Left cardiac atrium (tissue), 4 donors: ENCODE results near the gene CDC42. TPM values are rescaled to one million over a fixed set of nuclear protein-coding genes. Genes with fewer than 3 reads are reported as not detected.
A peak's percentile ranks its signal among the peaks of the same experiment; 100 is the strongest.
"Not testable (repeated sequence)": the region's sequence is repeated elsewhere in the genome, so short reads cannot be mapped to it uniquely, and the experiment has no call there.

Experiments
- ATAC-seq, 2 donors: fragments of 200-7000 bp; cut with Tn5 transposase; one replicate each; pipeline ENCODE4 v1.9.1; 2020; ENCODE audit warnings: mild to moderate bottlenecking in 2 of 2, moderate library complexity in 2 of 2
- DNase-seq: peaks from one replicate; pipeline ENCODE4 v3.0.0-alpha.2; 2020
- intact Hi-C, 2 donors: fragments of 100-400 bp; cut with DNase I; formaldehyde crosslinking; loops; one replicate each; pipeline versions ENCODE4 v1.14.1 to v1.15.1; 2022 to 2023
- total RNA-seq, 2 donors: library from RNA; stranded (reverse); fragmentation: NEBNext Ultra II Directional; extraction: Animal tissue kit (Norgen Biotek cat#: 25700); gene quantifications; one replicate each; pipeline ENCODE4 v1.2.1, GENCODE V29; 2021
- donor health status: DM: no; HTN: yes; CAD: no.
- donor health status: DM: no; HTN: yes; CAD: no; lungs with severe emphysema.
- donor health status: DM: yes; HTN: yes; CAD: no.
- donor health status: Dilated cardiomyopathy.

CDC42 gene
- total RNA-seq, 2 donors from 2014 or later, result 149 to 170 TPM

DNA sequence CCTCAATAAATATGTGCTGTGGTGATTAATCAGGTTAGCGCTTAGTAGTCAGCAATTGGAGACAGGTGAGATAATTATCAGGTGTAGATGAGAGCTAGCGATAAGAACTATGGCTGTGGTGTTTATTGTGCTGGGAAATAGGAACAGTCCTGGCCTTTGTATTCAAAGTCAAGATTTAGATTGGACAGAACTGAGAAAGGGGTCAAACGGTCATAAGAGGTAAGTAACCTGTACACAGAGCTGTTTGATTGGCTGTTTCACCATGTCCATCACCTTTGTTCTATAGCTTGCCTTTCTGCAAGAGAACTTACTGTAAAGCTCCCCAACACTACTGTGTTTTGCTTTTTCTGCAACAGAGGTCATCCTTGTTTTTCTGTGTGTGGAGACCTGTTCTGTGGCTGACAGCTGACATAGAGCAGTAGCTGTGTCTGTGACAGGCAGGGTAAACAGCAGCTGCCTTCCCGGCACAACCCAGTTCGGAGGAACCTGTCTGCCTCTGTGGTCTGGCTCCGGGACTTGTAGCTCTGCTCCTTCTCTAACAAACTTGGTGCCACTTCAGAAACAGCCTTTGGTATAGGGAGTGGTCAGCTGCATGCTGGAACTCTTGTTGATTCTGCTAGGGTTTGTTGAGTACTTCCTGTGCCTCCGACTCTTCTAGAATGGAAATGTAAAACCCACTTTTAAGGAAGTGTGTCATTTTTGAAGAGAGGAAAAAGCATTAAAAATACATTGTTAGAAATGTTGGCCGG, 21.1 kb upstream of the CDC42 start:
- intact Hi-C loops, result no loop called here
- ATAC-seq (peak in 1 of 2 donors; percentile 40), DNase-seq (no peak)

- ATAC-seq, DNase-seq, intact Hi-C loops: not testable (repeated sequence)
These were observed 17.7 kb upstream of the CDC42 start for GRCh38 chr1:22034834-22035233.

GRCh38 chr1:22037520-22037919, 15.0 kb upstream of the CDC42 start:
- no peak for ATAC-seq
- DNase-seq, result no peak
- intact Hi-C loops, result no loop called here

DNA sequence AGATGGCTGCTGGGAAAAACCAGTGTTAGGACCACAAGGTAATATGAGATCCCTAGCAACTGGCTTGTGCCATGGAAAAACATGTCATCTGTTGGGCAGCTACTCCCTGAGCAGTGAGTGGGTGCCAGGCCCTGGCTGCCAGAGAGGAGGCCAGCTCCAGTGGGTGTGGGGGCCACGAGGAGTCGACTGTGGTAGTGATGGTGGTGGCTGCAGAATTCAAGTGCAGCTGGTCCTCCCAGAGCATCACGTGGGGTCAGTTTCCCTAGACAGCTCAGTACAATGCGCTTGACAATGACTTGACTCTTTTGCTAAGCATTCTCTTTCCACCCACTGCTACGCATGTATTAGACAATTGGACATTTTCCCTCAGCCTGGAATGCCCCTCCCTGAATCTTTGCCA, 14.5 kb upstream of the CDC42 start:
- ATAC-seq (peak in 1 of 2 donors; percentile 30), DNase-seq (no peak)
- intact Hi-C loops, result no loop called here

DNA sequence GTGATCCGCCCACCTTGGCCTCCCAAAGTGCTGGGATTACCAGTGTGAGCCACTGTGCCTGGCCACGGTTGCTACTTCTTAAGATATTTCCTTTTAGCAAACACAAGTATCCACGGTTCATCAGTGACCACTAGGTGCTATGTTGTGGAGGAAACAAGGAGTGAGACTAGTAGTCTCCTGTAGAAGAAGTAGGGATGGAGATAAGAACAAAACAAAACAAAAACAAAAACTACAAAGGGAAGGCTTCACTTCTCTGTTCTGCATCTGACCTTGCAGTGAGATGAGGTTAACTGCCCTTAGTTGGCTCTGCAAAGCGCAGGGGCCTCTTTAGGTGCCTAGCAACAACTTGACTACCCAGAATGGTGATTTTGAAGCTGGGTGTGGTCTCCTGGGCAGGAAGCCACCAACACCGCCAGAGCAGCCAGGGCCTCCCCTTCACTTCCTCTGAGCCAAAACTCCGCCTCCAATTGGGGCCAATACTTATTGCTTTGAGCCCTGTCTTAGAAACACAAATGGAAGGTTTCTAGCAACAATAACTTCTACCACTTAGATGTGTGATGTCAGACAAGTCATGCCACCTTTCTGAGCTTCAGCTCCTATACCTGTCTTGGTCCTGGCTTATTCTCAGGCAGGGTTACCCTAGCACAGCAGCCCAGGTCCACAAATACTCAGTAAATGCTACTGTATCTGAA, 12.8 kb upstream of the CDC42 start:
- DNase-seq, result peak; percentile 80
- peak; percentile 93 to 96 for ATAC-seq
- intact Hi-C loops, result no loop called here

GRCh38 chr1:22040286-22040623, 12.3 kb upstream of the CDC42 start:
- DNase-seq (no peak), ATAC-seq (no peak)
- intact Hi-C loops, result no loop called here

DNA sequence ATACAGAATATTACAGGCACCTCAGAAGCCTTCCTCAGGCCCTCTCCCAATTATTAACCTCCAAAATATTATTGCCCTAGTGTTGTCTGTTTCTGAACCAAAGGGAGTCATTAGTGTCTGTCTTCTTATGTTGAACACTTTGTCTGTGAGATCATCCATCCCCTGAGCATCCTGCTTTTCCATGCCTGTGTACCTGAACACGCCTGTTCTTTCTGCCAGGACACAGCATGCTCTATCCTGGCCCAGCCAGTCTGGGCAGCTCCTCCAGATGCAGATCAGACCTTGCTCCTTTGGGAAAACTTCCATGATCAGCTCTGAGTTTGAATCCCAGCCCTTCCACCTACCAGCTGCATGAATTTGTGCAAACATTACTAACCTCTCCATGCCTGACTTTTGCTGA, 11.0 kb upstream of the CDC42 start:
- intact Hi-C loops, result no loop called here
- ATAC-seq (no peak), DNase-seq (no peak)

- intact Hi-C loops, result no loop called here
- no peak for ATAC-seq
- no peak for DNase-seq
These were observed 9.2 kb upstream of the CDC42 start for GRCh38 chr1:22043198-22043769.

DNA sequence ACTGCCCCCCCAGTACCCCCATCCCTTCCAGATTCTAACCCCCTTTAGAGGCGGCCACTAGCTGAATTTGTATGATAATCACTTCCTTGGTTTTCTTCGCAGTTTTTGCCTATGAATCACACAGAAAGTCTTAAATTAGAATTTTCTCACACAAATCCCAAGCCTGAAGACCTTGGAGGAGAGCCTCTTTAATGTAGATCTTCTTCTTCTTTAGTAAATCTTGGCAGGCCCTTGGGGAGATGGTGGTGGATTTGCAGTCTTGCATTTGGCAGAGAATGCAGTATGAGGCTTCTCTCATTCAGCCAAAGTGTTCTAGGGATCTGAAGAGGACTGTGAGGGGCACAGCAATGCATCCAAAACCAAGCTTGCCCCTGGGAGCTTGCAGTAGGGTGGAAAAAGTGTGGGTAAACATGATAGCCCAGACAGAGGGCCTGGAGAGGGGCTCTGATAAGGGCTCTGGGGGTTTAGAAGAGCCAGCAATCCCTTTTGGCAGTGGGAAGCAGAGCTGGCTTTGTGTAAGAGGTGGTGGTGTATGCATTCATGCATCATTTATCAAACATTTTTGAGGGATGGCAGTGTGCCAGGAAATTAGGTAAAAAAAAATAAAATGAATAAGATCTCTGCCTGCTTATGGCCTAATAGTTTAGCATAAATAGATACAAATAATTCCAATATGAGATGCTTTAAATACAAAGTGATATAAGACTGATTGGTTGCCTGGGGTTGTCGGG, 7.7 kb upstream of the CDC42 start:
- DNase-seq (no peak), ATAC-seq (peak in 1 of 2 donors; percentile 25)
- intact Hi-C loops, result no loop called here

DNA sequence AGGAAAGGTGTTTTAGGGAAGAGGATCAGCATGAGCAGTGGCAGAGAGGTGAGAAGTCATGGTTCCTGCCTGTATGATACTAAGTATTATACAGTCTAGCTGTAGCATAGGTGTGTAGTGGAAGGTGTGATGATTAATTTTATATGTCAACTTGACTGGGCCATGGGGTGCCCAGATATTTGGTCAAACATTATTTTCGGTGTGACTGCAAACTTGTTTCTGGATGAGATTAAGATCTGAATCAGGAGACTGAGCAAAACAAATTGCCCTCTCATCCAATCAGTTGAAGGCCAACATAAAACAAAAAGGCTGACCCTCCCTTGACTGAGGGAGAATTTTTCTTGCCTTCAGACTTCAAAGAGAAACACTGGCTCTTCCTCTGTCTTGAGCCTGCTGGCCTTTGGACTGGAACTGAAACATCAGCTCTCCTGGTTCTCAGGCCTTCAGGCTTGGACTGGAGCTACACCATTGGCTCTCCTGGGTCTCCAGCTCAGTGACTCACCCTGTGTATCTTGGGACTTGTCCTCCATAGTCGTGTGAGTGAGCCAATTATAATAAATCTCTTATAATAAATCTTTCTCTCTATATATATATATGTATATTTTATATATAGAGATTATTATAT, 6.8 kb upstream of the CDC42 start:
- no peak for DNase-seq
- ATAC-seq, result no peak
- intact Hi-C loops, result no loop called here

GRCh38 chr1:22048351-22049192, 3.9 kb upstream of the CDC42 start:
- intact Hi-C loops, result no loop called here
- DNase-seq, result no peak
- no peak for ATAC-seq

DNA sequence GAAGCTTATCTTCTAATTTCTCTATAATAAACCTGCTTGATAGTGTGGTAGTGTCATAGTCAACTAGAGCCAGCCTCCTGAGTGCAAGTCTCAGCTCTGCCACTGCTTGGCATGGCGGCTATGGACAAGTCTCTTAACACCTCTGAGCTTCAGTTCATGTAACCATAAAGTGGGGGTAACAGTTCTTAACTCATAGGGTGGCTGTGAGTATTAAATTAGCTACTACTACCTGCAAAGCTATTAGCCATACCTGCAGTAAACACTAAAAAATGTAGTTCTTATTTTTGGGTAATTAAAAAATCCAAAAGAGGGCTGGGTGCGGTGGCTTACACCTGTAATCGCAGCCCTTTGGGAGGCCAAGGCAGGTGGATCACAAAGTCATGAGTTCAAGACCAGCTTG, 2.2 kb upstream of the CDC42 start:
- intact Hi-C loops, result no loop called here
- DNase-seq (no peak), ATAC-seq (no peak)

GRCh38 chr1:22051607-22052114, 848 bp upstream of the CDC42 start:
- DNase-seq, result no peak
- intact Hi-C loops, result no loop called here

GRCh38 chr1:22053017-22053860, 730 bp downstream of the CDC42 start:
- intact Hi-C loops, result no loop called here
- peak; percentile 70 for DNase-seq
- ATAC-seq, result peak; percentile 76 to 79

More at GRCh38 chr1:22051607-22052114, 848 bp upstream of the CDC42 start:
- ATAC-seq, result no peak

- ATAC-seq, result no peak
- DNase-seq, result no peak
- intact Hi-C loops, result no loop called here
These were observed 1.6 kb downstream of the CDC42 start for GRCh38 chr1:22053861-22054770.

GRCh38 chr1:22055463-22055862, 3.0 kb downstream of the CDC42 start:
- DNase-seq (no peak), ATAC-seq (no peak)
- intact Hi-C loops, result no loop called here

DNA sequence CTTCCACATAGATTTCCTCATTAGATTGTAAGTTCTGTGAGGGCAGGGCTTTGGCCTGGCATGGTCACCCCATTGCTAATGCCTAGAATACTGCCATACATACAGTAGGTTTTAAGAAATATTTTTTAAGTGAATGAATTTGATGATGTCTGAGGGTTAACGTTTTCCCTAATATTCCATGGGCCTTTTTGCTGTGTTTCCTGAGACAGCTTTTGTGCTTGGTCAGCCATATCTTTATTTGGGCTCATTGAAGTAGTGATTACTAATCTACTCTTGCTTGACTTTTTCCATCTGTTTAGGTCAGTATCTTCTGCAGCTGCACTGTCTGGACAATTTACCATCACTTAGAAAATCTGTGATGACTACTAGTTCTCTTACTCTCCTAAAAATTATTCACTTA, 3.5 kb downstream of the CDC42 start:
- intact Hi-C loops, result no loop called here
- ATAC-seq (no peak), DNase-seq (no peak)
